K562 (cell line): ENCODE data around the gene KATNAL2. TPM values are rescaled to one million over a fixed set of nuclear protein-coding genes. Genes with fewer than 3 reads are reported as not detected.

Experiments
- C11orf30 ChIP-seq: fragments of 450-650 bp; IDR thresholded peaks from 2 replicates; pipeline ENCODE4 v1.6.1; 2016; ENCODE audit warnings: low read depth, mild to moderate bottlenecking
- E2F1 ChIP-seq: sonication (generic); formaldehyde crosslinking; IDR thresholded peaks from 2 replicates; pipeline ENCODE4 v1.8.1; 2023; ENCODE audit warnings: mild to moderate bottlenecking, missing genetic modification reagents, moderate library complexity
- GABPB2 ChIP-seq: fragments of 250-450 bp; sonication (Bioruptor Pico); conservative IDR thresholded peaks from 2 replicates; pipeline ENCODE4 v1.5.1; 2021; ENCODE audit warnings: mild to moderate bottlenecking
- HNRNPLL ChIP-seq: fragments of 200-400 bp; formaldehyde crosslinking; IDR thresholded peaks from 2 replicates; pipeline ENCODE4 v1.6.1; 2017; ENCODE audit warnings: low read length, low read depth, mild to moderate bottlenecking; ENCODE audit not compliant: poor library complexity, severe bottlenecking
- MLLT1 ChIP-seq, 2 experiments: fragments of 450-650 bp; IDR thresholded peaks; 2 replicates each; pipeline ENCODE4 v1.6.1; 2016
- POU5F1 ChIP-seq: fragments of 150-350 bp; IDR thresholded peaks from 2 replicates; pipeline ENCODE4 v1.6.1; 2014; ENCODE audit warnings: borderline replicate concordance, low read length, low read depth, mild to moderate bottlenecking; ENCODE audit not compliant: partially characterized antibody
- TEAD1 ChIP-seq, 2 experiments: fragments of 450-650 bp in 1 of 2; sonication (generic) in 1 of 2; formaldehyde crosslinking; IDR thresholded peaks; 2 replicates each; pipeline versions ENCODE4 v1.4.0 to v1.8.0; 2020 to 2022; ENCODE audit warnings: mild to moderate bottlenecking in 2 of 2, missing genetic modification reagents in 1 of 2
- ZNF165 ChIP-seq: fragments of 250-450 bp; sonication (Bioruptor Pico); IDR thresholded peaks from 2 replicates; pipeline ENCODE4 v1.4.0; 2020; ENCODE audit warnings: borderline replicate concordance
- ZNF445 ChIP-seq: fragments of 250-450 bp; sonication (Bioruptor Pico); IDR thresholded peaks from 2 replicates; pipeline ENCODE4 v1.4.0; 2020; ENCODE audit warnings: low read depth, mild to moderate bottlenecking, moderate library complexity
- ZNF696 ChIP-seq: fragments of 250-450 bp; sonication (Bioruptor Pico); conservative IDR thresholded peaks from 2 replicates; pipeline ENCODE4 v1.4.0; 2020; ENCODE audit warnings: mild to moderate bottlenecking, moderate library complexity
- polyA plus RNA-seq, 8 experiments: library from polyadenylated mRNA; depleted of rRNA in 4 of 8; stranded (reverse) in 5 of 8; unstranded in 3 of 8; fragments of >200 nt; fragmentation: Nextera tagmentation in 2 of 8; fragmentation: Illumina TruSeq in 1 of 8; extraction: Ambion mirVana in 2 of 8; extraction: Trizol in 1 of 8; gene quantifications; 2 replicates each; pipeline versions ENCODE4 v1.2.1 to v1.2.3, GENCODE V29; 2011 to 2014; ENCODE audit warnings: inconsistent platforms in 1 of 8, missing spikeins in 1 of 8
- total RNA-seq, 7 experiments: library from RNA; depleted of rRNA in 6 of 7; stranded (reverse); fragments of >200 nt in 6 of 7; fragmentation: Illumina TruSeq in 2 of 7; extraction: Trizol in 2 of 7; gene quantifications; 2 replicates each; pipeline versions ENCODE4 v1.2.1 to v1.2.3, GENCODE V29; 2011 to 2021; ENCODE audit warnings: low replicate concordance in 1 of 7

KATNAL2 gene
- total and polyA plus RNA-seq, 9 of the 15 experiments (the other 6 are each of a cell fraction or from before 2014, with no cell fraction given) = 0.08 to 1.2 (median 0.48) TPM

GRCh38 chr18:47150824-47151366 lies 233.5 kb downstream of the KATNAL2 start (continued):
- TF ChIP-seq MLLT1 (IDR thresholded peaks at IDR 0.05) (no peak), ZNF696 (CRISPR knock-in tag) (no peak), ZNF165 (CRISPR knock-in tag) (no peak), ZNF445 (CRISPR knock-in tag) (no peak), GABPB2 (CRISPR knock-in tag) (no peak), TEAD1 (CRISPR knock-in tag; IDR thresholded peaks at IDR 0.05) (no peak), C11orf30 (no peak), HNRNPLL (no peak), E2F1 (CRISPR knock-in tag) (no peak), POU5F1 (no peak)
- TF ChIP-seq, all 486 proteins: peak for 3
